Lower lobe of right lung (tissue), 2 donors: ENCODE measurements around the gene LDB3. TPM values are rescaled to one million over a fixed set of nuclear protein-coding genes. Genes with fewer than 3 reads are reported as not detected.

ENCODE experiments used
- ATAC-seq, 2 donors: fragments of 200-7000 bp; cut with Tn5 transposase; one replicate each; pipeline ENCODE4 v1.9.1; 2020 to 2022; ENCODE audit warnings: mild to moderate bottlenecking in 2 of 2, moderate library complexity in 2 of 2
- DNase-seq: peaks from one replicate; pipeline ENCODE4 v3.0.0-alpha.2; 2020
- H3K27ac ChIP-seq: fragments of 200-600 bp; one replicate; pipeline ENCODE4 v1.8.0; 2022
- H3K27me3 ChIP-seq: fragments of 200-600 bp; one replicate; pipeline ENCODE4 v1.8.0; 2022; ENCODE audit warnings: low read depth
- H3K36me3 ChIP-seq: fragments of 200-600 bp; one replicate; pipeline ENCODE4 v1.8.0; 2022; ENCODE audit warnings: mild to moderate bottlenecking
- H3K4me1 ChIP-seq: fragments of 200-600 bp; one replicate; pipeline ENCODE4 v1.8.0; 2022
- H3K4me3 ChIP-seq: fragments of 200-600 bp; one replicate; pipeline ENCODE4 v1.8.0; 2022; ENCODE audit warnings: mild to moderate bottlenecking
- H3K9me3 ChIP-seq: fragments of 200-600 bp; one replicate; pipeline ENCODE4 v1.8.0; 2022
- intact Hi-C: fragments of 100-400 bp; cut with DNase I; formaldehyde crosslinking; loops from one replicate; pipeline ENCODE4 v1.11.0; 2022
- total RNA-seq: library from RNA; stranded (reverse); fragmentation: NEBNext Ultra II Directional; extraction: Animal tissue kit (Norgen Biotek cat#: 25700); gene quantifications from one replicate; pipeline ENCODE4 v1.2.1, GENCODE V29; 2021
- TF ChIP-seq, protein P1 (sequence below): fragments of 200-600 bp; IDR thresholded peaks from one replicate; pipeline ENCODE4 v1.8.0; 2022; ENCODE audit warnings: antibody characterized with exemption, mild to moderate bottlenecking
- donor health status: DM: no; HTN: yes; CAD: no; lungs with severe emphysema.

LDB3 gene
- total RNA-seq, 1 donor from 2014 or later, result 2.2 TPM

DNA sequence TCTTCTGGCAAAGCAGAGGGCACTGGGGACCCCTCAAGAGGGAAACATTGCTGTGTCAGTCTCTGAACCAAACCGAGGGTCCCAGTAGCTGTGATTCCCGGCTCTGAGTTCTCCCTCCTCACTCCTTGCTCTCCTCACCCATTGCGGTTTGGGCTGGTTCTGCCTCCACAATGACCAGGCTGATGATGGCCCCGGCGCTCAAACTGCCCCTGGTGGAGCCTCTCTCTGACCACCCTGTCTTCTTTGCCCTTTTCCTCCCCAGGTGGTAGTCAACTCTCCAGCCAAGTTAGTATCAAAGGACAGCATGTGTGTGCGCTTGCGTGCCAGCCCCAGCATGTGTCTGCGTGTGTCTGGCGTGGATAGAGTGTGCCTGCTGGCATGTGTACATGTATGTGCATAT, 17.1 kb downstream of the LDB3 start:
- intact Hi-C loops, result no loop called here
- H3K4me3 ChIP-seq, result no peak overlapping the region
- no peak overlapping the region for H3K27ac ChIP-seq
- H3K4me1 ChIP-seq, result peaks cover 17% of the 10 kb centered on the region
- H3K27me3 ChIP-seq, result no peaks in the 10 kb centered on the region
- no peaks in the 10 kb centered on the region for H3K36me3 ChIP-seq
- DNase-seq, result no peak
- TF ChIP-seq, protein P1, sequence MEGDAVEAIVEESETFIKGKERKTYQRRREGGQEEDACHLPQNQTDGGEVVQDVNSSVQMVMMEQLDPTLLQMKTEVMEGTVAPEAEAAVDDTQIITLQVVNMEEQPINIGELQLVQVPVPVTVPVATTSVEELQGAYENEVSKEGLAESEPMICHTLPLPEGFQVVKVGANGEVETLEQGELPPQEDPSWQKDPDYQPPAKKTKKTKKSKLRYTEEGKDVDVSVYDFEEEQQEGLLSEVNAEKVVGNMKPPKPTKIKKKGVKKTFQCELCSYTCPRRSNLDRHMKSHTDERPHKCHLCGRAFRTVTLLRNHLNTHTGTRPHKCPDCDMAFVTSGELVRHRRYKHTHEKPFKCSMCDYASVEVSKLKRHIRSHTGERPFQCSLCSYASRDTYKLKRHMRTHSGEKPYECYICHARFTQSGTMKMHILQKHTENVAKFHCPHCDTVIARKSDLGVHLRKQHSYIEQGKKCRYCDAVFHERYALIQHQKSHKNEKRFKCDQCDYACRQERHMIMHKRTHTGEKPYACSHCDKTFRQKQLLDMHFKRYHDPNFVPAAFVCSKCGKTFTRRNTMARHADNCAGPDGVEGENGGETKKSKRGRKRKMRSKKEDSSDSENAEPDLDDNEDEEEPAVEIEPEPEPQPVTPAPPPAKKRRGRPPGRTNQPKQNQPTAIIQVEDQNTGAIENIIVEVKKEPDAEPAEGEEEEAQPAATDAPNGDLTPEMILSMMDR, result no peak
- no peaks in the 10 kb centered on the region for H3K9me3 ChIP-seq
- ATAC-seq, result no peak

DNA sequence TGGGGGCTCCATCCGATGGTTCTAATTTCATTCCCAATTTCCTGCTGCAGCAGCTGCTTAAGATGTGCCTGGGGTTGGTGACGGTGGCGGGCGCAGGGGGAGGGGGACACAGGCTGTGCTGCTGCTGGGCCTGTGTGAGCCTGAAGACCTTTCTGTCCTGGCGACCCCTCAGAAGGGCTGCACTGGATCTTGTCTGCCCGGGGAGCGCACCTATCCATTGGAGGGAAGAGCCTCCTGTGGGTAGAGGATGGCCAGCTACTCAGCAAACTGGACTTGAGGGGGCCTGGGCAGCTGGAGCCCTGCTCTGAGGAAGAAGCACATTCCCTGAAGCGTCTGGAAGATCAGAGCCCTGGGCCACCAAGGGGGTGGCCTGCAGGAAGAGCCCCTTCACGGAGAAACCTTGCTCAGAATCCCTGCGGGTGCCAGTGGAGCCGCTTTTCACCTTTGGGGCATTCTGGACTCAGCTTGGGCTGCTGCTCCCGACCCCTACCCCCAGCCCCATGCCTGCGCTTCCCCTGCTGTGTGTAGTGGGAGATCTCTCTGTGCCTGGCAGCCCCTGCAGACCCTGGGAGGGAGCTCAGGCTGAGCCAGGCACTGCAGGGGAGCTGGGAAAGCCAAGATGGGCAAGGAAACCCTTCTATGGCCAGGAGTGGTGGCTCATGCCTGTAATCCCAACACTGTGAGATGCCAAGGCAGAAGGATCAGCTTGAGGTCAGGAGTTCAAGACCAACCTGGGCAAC, 17.8 kb downstream of the LDB3 start:
- no peak overlapping the region for H3K27ac ChIP-seq
- no peak for DNase-seq

DNA sequence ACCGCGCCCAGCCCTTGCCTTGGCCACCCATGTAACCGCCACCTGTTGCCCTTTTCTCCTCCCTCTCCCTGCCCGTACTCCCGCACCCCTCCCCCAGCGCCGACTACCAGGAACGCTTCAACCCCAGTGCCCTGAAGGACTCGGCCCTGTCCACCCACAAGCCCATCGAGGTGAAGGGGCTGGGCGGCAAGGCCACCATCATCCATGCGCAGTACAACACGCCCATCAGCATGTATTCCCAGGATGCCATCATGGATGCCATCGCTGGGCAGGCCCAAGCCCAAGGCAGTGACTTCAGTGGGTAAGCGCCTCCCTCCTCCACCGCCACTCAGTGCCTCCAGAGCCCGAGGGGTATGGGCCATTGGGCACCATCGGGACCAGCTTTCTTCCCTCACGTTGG, 18.7 kb downstream of the LDB3 start:
- Histone ChIP-seq H3K9me3 (no peaks in the 10 kb centered on the region), H3K4me1 (peaks cover 17% of the 10 kb centered on the region), H3K27ac (no peak overlapping the region), H3K36me3 (no peaks in the 10 kb centered on the region), H3K27me3 (no peaks in the 10 kb centered on the region), H3K4me3 (no peak overlapping the region)
- DNase-seq (no peak), ATAC-seq (no peak)
- intact Hi-C loops, result no loop called here
- TF ChIP-seq, protein P1, result no peak

More for the DNA sequence above, 17.8 kb downstream of the LDB3 start:
- no peaks in the 10 kb centered on the region for H3K36me3 ChIP-seq
- TF ChIP-seq, protein P1, result no peak
- intact Hi-C loops, result no loop called here
- no peak for ATAC-seq
- no peak overlapping the region for H3K4me3 ChIP-seq
- H3K27me3 ChIP-seq, result no peaks in the 10 kb centered on the region
- H3K4me1 ChIP-seq, result peaks cover 17% of the 10 kb centered on the region
- no peaks in the 10 kb centered on the region for H3K9me3 ChIP-seq

DNA sequence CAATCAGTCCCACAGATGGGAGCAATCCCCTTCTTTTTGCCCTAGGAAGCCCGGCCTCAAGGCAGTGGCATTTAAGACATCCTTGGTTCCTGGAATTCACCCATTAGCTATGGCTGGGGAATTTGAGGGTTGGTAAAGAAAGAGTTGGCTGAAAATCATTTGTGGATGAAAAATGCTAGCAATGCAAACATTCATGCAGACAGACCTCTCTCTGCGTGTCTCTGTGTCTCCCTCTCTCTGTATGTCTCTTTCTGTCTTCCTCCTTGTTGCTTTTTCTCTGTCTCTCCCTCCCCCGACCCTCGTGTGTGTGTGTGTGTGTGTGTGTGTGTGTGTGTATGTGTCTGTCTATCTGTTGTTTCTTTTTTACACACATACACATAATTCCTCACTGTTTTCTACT, 19.4 kb downstream of the LDB3 start:
- no peak overlapping the region for H3K4me3 ChIP-seq
- H3K27ac ChIP-seq, result no peak overlapping the region
- intact Hi-C loops, result no loop called here
- TF ChIP-seq, protein P1, result no peak
- DNase-seq, result no peak
- no peaks in the 10 kb centered on the region for H3K9me3 ChIP-seq
- H3K4me1 ChIP-seq, result peaks cover 17% of the 10 kb centered on the region
- no peaks in the 10 kb centered on the region for H3K36me3 ChIP-seq
- H3K27me3 ChIP-seq, result no peaks in the 10 kb centered on the region
- ATAC-seq, result no peak

DNA sequence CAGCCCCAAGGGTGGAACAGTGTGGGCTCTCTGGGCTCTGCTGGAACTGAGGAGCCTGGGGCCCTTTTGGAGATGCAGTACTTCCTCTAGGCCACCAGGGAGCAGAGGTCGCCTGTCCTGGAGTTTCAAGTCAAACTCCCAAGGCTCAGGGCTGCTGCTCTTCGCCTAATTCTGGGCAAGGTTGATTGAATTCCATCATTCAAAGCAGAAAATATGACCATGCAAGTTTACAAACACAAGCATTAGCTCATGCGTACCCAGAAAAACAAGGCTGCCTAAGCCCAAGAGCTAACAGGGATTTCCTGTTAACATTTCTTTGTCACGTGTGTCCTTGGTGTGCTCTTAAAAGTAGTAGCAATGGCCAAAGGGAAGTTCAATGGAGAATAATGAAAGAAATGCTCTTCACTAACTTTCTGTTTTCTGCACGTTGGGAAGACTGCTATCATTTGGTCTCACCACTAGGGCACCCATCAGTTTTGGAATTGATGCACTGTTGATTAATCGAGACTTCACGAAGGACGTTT, 20.1 kb downstream of the LDB3 start:
- peaks cover 19% of the 10 kb centered on the region for H3K4me1 ChIP-seq

More for the DNA sequence above, 20.1 kb downstream of the LDB3 start:
- DNase-seq, result peak; percentile 61
- Histone ChIP-seq H3K27me3 (no peaks in the 10 kb centered on the region), H3K4me3 (peak overlapping the region; percentile 0), H3K27ac (no peak overlapping the region), H3K36me3 (no peaks in the 10 kb centered on the region), H3K9me3 (no peaks in the 10 kb centered on the region)
- TF ChIP-seq, protein P1, result peak; percentile 90
- intact Hi-C loops, result no loop called here
- peak; percentile 82 to 89 for ATAC-seq
